Calu3 (cell line): ENCODE data around the gene TSPAN32. TPM values are rescaled to one million over a fixed set of nuclear protein-coding genes. Genes with fewer than 3 reads are reported as not detected.
"Not testable (repeated sequence)": the region's sequence is repeated elsewhere in the genome, so short reads cannot be mapped to it uniquely, and the experiment has no call there.

Source experiments
- BruUV-seq: library from RNA; stranded (reverse); fragments of 400-500 nt; replicated peaks from 2 replicates; lab custom pipeline; 2021; lab: Mats Ljungman, UMichigan
- CTCF ChIA-PET: fragments of 300-600 bp; sonication (Branson Sonifier 250); formaldehyde crosslinking; loops from one replicate; lab custom pipeline; 2022; ENCODE audit warnings: antibody characterized with exemption; lab: Charles Lee
- DNase-seq: peaks from one replicate; pipeline ENCODE4 v3.0.0; 2022
- H3K27ac Mint-ChIP-seq: one replicate; pipeline ENCODE4 v1.8.0; 2022; ENCODE audit warnings: mixed read lengths; ENCODE audit not compliant: unreplicated experiment
- H3K27me3 Mint-ChIP-seq: one replicate; pipeline ENCODE4 v1.8.0; 2022; ENCODE audit warnings: mixed read lengths; ENCODE audit not compliant: unreplicated experiment
- H3K36me3 Mint-ChIP-seq: one replicate; pipeline ENCODE4 v1.8.0; 2022; ENCODE audit warnings: mild to moderate bottlenecking, moderate library complexity, mixed read lengths; ENCODE audit not compliant: insufficient read depth, unreplicated experiment
- H3K4me1 Mint-ChIP-seq: one replicate; pipeline ENCODE4 v1.8.0; 2022; ENCODE audit warnings: mild to moderate bottlenecking, low read depth, mixed read lengths; ENCODE audit not compliant: unreplicated experiment
- H3K4me3 Mint-ChIP-seq: one replicate; pipeline ENCODE4 v1.8.0; 2022; ENCODE audit warnings: mild to moderate bottlenecking, low read depth, moderate library complexity, mixed read lengths; ENCODE audit not compliant: unreplicated experiment
- H3K9me3 Mint-ChIP-seq: one replicate; pipeline ENCODE4 v1.8.0; 2022; ENCODE audit warnings: low read depth, mixed read lengths; ENCODE audit not compliant: unreplicated experiment
- CTCF ChIP-seq: fragments of 200-600 bp; IDR thresholded peaks from one replicate; pipeline ENCODE4 v1.8.0; 2022; ENCODE audit warnings: antibody characterized with exemption; ENCODE audit not compliant: unreplicated experiment
- intact Hi-C: fragments of 100-400 bp; cut with micrococcal nuclease; formaldehyde crosslinking; loops from one replicate; pipeline ENCODE4 v1.10.0; 2022; ENCODE audit not compliant: unreplicated experiment
- total RNA-seq: library from RNA; stranded (reverse); gene quantifications from 2 replicates; pipeline ENCODE4 v1.2.3, GENCODE V29; 2022

TSPAN32 gene
- total RNA-seq, 1 experiment from 2014 or later, result not detected

GRCh38 chr11:2335286-2335685 lies 33.5 kb downstream of the TSPAN32 start:
- H3K27ac Mint-ChIP-seq, H3K9me3 Mint-ChIP-seq, H3K4me3 Mint-ChIP-seq, DNase-seq, H3K4me1 Mint-ChIP-seq, intact Hi-C loops, H3K36me3 Mint-ChIP-seq, BruUV-seq, CTCF ChIA-PET: not testable (repeated sequence)
- H3K27me3 Mint-ChIP-seq, result peaks cover 56% of the 10 kb centered on the region

GRCh38 chr11:2338760-2339159 lies 36.9 kb downstream of the TSPAN32 start:
- intact Hi-C loops, H3K4me3 Mint-ChIP-seq, H3K9me3 Mint-ChIP-seq, H3K4me1 Mint-ChIP-seq, H3K27ac Mint-ChIP-seq, BruUV-seq, H3K36me3 Mint-ChIP-seq, DNase-seq: not testable (repeated sequence)
- peaks cover 83% of the 10 kb centered on the region for H3K27me3 Mint-ChIP-seq
- CTCF ChIA-PET, result interaction anchor here (0.6 kb wide), 1 partner anchor 821 kb away, joined by 3 read pairs; no protein-coding TSS in a partner anchor

GRCh38 chr11:2342557-2342956 lies 40.7 kb downstream of the TSPAN32 start:
- no peak overlapping the region for H3K27ac Mint-ChIP-seq
- no peaks in the 10 kb centered on the region for H3K36me3 Mint-ChIP-seq
- no peak for TF ChIP-seq CTCF
- CTCF ChIA-PET, result no interaction called here
- no peak for DNase-seq
- H3K4me3 Mint-ChIP-seq, result no peak overlapping the region
- no peaks in the 10 kb centered on the region for H3K4me1 Mint-ChIP-seq
- H3K9me3 Mint-ChIP-seq, result no peaks in the 10 kb centered on the region
- intact Hi-C loops, result no loop called here
- H3K27me3 Mint-ChIP-seq, result peaks cover 92% of the 10 kb centered on the region
- no TSS peak for BruUV-seq

GRCh38 chr11:2342981-2343380 lies 41.2 kb downstream of the TSPAN32 start:
- Mint-ChIP-seq H3K4me3 (no peak overlapping the region), H3K27me3 (peaks cover 92% of the 10 kb centered on the region), H3K4me1 (no peaks in the 10 kb centered on the region), H3K36me3 (no peaks in the 10 kb centered on the region), H3K27ac (no peak overlapping the region), H3K9me3 (no peaks in the 10 kb centered on the region)
- TF ChIP-seq CTCF, result no peak
- BruUV-seq, result no TSS peak
- CTCF ChIA-PET, result no interaction called here
- DNase-seq, result no peak
- intact Hi-C loops, result no loop called here

- no peak for TF ChIP-seq CTCF
- no peaks in the 10 kb centered on the region for H3K9me3 Mint-ChIP-seq
- no TSS peak for BruUV-seq
- peaks cover 92% of the 10 kb centered on the region for H3K27me3 Mint-ChIP-seq
- no peaks in the 10 kb centered on the region for H3K4me1 Mint-ChIP-seq
- no peak for DNase-seq
- H3K36me3 Mint-ChIP-seq, result no peaks in the 10 kb centered on the region
- H3K4me3 Mint-ChIP-seq, result no peak overlapping the region
- intact Hi-C loops, result no loop called here
- CTCF ChIA-PET, result no interaction called here
- H3K27ac Mint-ChIP-seq, result no peak overlapping the region
Observed at GRCh38 chr11:2343502-2343901, 41.7 kb downstream of the TSPAN32 start.
